SU-DHL-6 (cell line): ENCODE measurements around the gene EMC9.

Experiments used
- H2AFZ ChIP-seq: fragments of 200-600 bp; sonication (generic); 2 replicates; pipeline ENCODE4 v1.6.1; 2014; ENCODE audit warnings: low read depth, mild to moderate bottlenecking, moderate library complexity, mixed read lengths, antibody characterized with exemption, low read length; ENCODE audit not compliant: severe bottlenecking
- H3F3A ChIP-seq: fragments of 200-600 bp; shearing (Covaris generic); 2 replicates; pipeline ENCODE4 v1.6.0; 2016; ENCODE audit warnings: antibody characterized with exemption, mild to moderate bottlenecking; ENCODE audit not compliant: insufficient read depth
- H3K27ac ChIP-seq: fragments of 200-600 bp; sonication (generic); 2 replicates; pipeline ENCODE4 v1.5.1; 2016; ENCODE audit warnings: low read depth, mild to moderate bottlenecking, low read length, moderate library complexity, mixed read lengths
- H3K27me3 ChIP-seq: fragments of 200-600 bp; sonication (generic), shearing (Covaris generic); 2 replicates; pipeline ENCODE4 v1.6.0; 2014; ENCODE audit warnings: mild to moderate bottlenecking, low read length
- H3K36me3 ChIP-seq: fragments of 200-600 bp; sonication (generic); 2 replicates; pipeline ENCODE4 v1.6.1; 2014; ENCODE audit warnings: mild to moderate bottlenecking, low read length, mixed read lengths
- H3K4me2 ChIP-seq: fragments of 300-600, 200-600 bp; shearing (Covaris generic), sonication (generic); 2 replicates; pipeline ENCODE4 v1.6.0; 2014; ENCODE audit warnings: low read length, low read depth, mild to moderate bottlenecking; ENCODE audit not compliant: poor library complexity, severe bottlenecking
- H3K4me3 ChIP-seq: fragments of 200-600 bp; sonication (generic); 2 replicates; pipeline ENCODE4 v1.5.1; 2014; ENCODE audit warnings: antibody characterized with exemption, low read length, mild to moderate bottlenecking, mixed read lengths; ENCODE audit not compliant: insufficient read depth, poor library complexity, severe bottlenecking
- H3K79me2 ChIP-seq: fragments of 200-600 bp; sonication (generic); 2 replicates; pipeline ENCODE4 v1.6.1; 2014; ENCODE audit warnings: mild to moderate bottlenecking, low read length, moderate library complexity; ENCODE audit not compliant: insufficient read depth
- H3K9ac ChIP-seq: fragments of 200-600 bp; sonication (generic); 2 replicates; pipeline ENCODE4 v1.7.0; 2014; ENCODE audit warnings: mild to moderate bottlenecking, low read length
- H3K9me2 ChIP-seq: fragments of 200-600 bp; sonication (generic); replicated peaks from 2 replicates; pipeline ENCODE4 v1.6.1; 2014; ENCODE audit warnings: low read length; ENCODE audit not compliant: insufficient read depth
- H3K9me3 ChIP-seq: fragments of 200-600 bp; sonication (generic); 2 replicates; pipeline ENCODE4 v1.6.1; 2014; ENCODE audit warnings: low read length, mixed read lengths; ENCODE audit not compliant: insufficient read depth
- H4K20me1 ChIP-seq: fragments of 200-600 bp; sonication (generic); 2 replicates; pipeline ENCODE4 v1.6.1; 2014; ENCODE audit warnings: low read depth, mild to moderate bottlenecking, antibody characterized with exemption, low read length, moderate library complexity, mixed read lengths
- EZH2phosphoT487 ChIP-seq: fragments of 200-600 bp; sonication (generic), shearing (Covaris generic); conservative IDR thresholded peaks from 2 replicates; pipeline ENCODE4 v1.6.1; 2018; ENCODE audit warnings: mild to moderate bottlenecking, antibody characterized with exemption, low read length, moderate library complexity, mixed read lengths
- TF ChIP-seq, protein P1 (sequence below): fragments of 200-600 bp; sonication (generic); IDR thresholded peaks from one replicate; pipeline ENCODE4 v1.5.1; 2017; ENCODE audit warnings: antibody characterized with exemption, mild to moderate bottlenecking, low read length, moderate library complexity; ENCODE audit not compliant: insufficient read depth, poor library complexity, severe bottlenecking

EMC9 gene

GRCh38 chr14:24103451-24103850 lies 37.9 kb downstream of the EMC9 start:
- Histone ChIP-seq H3K9me3 (no peaks in the 10 kb centered on the region), H3K4me3 (no peak overlapping the region), H3K27ac (no peak overlapping the region), H3K9me2 (no peaks in the 10 kb centered on the region), H3K79me2 (no peaks in the 10 kb centered on the region), H2AFZ (no peak overlapping the region), H3K27me3 (no peaks in the 10 kb centered on the region), H4K20me1 (no peaks in the 10 kb centered on the region), H3K36me3 (peaks cover 4% of the 10 kb centered on the region; the same call in 1 of the 2 replicates), H3F3A (no peaks in the 10 kb centered on the region), H3K9ac (no peak overlapping the region), H3K4me2 (no peak overlapping the region)
- TF ChIP-seq EZH2phosphoT487 = no peak
- TF ChIP-seq, protein P1, sequence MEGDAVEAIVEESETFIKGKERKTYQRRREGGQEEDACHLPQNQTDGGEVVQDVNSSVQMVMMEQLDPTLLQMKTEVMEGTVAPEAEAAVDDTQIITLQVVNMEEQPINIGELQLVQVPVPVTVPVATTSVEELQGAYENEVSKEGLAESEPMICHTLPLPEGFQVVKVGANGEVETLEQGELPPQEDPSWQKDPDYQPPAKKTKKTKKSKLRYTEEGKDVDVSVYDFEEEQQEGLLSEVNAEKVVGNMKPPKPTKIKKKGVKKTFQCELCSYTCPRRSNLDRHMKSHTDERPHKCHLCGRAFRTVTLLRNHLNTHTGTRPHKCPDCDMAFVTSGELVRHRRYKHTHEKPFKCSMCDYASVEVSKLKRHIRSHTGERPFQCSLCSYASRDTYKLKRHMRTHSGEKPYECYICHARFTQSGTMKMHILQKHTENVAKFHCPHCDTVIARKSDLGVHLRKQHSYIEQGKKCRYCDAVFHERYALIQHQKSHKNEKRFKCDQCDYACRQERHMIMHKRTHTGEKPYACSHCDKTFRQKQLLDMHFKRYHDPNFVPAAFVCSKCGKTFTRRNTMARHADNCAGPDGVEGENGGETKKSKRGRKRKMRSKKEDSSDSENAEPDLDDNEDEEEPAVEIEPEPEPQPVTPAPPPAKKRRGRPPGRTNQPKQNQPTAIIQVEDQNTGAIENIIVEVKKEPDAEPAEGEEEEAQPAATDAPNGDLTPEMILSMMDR = no peak

- no peak for TF ChIP-seq EZH2phosphoT487
- TF ChIP-seq, protein P1 = no peak
- no peak overlapping the region for H3K4me3 ChIP-seq
- H3K79me2 ChIP-seq = no peaks in the 10 kb centered on the region
- H2AFZ ChIP-seq = no peak overlapping the region
- H4K20me1 ChIP-seq = no peaks in the 10 kb centered on the region
- H3F3A ChIP-seq = no peaks in the 10 kb centered on the region
- no peaks in the 10 kb centered on the region for H3K27me3 ChIP-seq
- H3K9me3 ChIP-seq = no peaks in the 10 kb centered on the region
- H3K9me2 ChIP-seq = no peaks in the 10 kb centered on the region
- H3K9ac ChIP-seq = no peak overlapping the region
- H3K36me3 ChIP-seq = peaks cover 4% of the 10 kb centered on the region; the same call in 1 of the 2 replicates
- H3K27ac ChIP-seq = no peak overlapping the region
- H3K4me2 ChIP-seq = no peak overlapping the region
These were observed 38.9 kb downstream of the EMC9 start for GRCh38 chr14:24102357-24103048.

DNA sequence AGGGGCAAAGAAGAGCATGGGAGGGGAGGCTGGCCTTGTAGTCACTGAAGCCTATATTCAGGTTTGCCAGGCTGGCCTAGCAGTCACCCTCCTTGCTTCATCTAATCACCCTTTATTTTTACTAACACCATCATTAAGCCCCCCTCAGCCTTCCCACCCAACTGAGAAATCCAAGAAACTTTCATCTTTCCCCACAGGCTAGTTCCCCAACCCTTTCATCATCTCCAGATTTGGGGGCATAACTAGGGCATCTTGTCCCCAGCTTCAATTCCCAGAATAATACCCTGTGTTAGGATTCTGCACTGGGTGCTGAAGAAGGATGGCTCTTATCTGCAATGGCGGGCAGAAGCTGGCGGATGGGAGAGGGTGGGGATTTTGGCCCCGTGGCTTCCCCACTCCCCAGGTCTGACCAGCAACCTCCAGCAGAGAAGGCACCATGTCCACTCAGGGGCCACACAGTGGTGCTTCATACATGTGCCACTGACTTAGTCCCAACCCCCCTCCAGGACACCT lies 40.4 kb downstream of the EMC9 start:
- no peak overlapping the region for H3K9ac ChIP-seq
- no peaks in the 10 kb centered on the region for H3K79me2 ChIP-seq
- H3K36me3 ChIP-seq = peaks cover 4% of the 10 kb centered on the region; the same call in 1 of the 2 replicates
- H3K9me3 ChIP-seq = no peaks in the 10 kb centered on the region
- H3K9me2 ChIP-seq = no peaks in the 10 kb centered on the region
- H3K4me3 ChIP-seq = no peak overlapping the region
- TF ChIP-seq, protein P1 = no peak
- no peak for TF ChIP-seq EZH2phosphoT487
- no peak overlapping the region for H2AFZ ChIP-seq
- H3K27me3 ChIP-seq = no peaks in the 10 kb centered on the region
- H3K4me2 ChIP-seq = no peak overlapping the region
- no peak overlapping the region for H3K27ac ChIP-seq
- no peaks in the 10 kb centered on the region for H3F3A ChIP-seq
- no peaks in the 10 kb centered on the region for H4K20me1 ChIP-seq
